Measurements from ENCODE around the gene CMSS1. TPM values are rescaled to one million over a fixed set of nuclear protein-coding genes. Genes with fewer than 3 reads are reported as not detected.

The CMSS1 gene
- total and polyA plus RNA-seq, 2 of the 13 experiments (the other 11 are each of a cell fraction or from before 2014, with no cell fraction given), result 6.4 to 48.7 TPM

DNA sequence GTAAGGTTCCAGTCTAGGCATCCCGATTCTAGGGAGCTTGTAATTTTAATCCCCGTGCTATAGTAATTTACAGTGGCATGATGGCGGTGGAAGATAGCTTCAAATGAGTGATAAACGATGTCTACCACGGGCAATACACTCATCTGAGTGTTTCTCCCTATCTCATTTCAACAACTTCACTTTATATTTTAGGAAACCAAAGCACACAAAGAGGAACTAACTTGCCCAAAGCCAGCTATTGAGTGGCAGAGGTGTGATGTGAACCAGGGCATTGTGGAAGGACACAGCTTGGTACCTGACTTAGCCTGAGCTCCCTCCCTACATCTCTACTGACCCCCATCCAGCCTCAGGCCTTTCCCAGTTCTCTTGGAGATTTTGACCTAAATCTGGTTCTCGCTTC lies 313.6 kb downstream of the CMSS1 start (continued):
- TF ChIP-seq, protein P1, sequence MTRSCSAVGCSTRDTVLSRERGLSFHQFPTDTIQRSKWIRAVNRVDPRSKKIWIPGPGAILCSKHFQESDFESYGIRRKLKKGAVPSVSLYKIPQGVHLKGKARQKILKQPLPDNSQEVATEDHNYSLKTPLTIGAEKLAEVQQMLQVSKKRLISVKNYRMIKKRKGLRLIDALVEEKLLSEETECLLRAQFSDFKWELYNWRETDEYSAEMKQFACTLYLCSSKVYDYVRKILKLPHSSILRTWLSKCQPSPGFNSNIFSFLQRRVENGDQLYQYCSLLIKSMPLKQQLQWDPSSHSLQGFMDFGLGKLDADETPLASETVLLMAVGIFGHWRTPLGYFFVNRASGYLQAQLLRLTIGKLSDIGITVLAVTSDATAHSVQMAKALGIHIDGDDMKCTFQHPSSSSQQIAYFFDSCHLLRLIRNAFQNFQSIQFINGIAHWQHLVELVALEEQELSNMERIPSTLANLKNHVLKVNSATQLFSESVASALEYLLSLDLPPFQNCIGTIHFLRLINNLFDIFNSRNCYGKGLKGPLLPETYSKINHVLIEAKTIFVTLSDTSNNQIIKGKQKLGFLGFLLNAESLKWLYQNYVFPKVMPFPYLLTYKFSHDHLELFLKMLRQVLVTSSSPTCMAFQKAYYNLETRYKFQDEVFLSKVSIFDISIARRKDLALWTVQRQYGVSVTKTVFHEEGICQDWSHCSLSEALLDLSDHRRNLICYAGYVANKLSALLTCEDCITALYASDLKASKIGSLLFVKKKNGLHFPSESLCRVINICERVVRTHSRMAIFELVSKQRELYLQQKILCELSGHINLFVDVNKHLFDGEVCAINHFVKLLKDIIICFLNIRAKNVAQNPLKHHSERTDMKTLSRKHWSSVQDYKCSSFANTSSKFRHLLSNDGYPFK (CRISPR knock-in tag; IDR thresholded peaks at IDR 0.05; ENCODE audit: borderline replicate concordance), result no peak
- TF ChIP-seq, protein P2, sequence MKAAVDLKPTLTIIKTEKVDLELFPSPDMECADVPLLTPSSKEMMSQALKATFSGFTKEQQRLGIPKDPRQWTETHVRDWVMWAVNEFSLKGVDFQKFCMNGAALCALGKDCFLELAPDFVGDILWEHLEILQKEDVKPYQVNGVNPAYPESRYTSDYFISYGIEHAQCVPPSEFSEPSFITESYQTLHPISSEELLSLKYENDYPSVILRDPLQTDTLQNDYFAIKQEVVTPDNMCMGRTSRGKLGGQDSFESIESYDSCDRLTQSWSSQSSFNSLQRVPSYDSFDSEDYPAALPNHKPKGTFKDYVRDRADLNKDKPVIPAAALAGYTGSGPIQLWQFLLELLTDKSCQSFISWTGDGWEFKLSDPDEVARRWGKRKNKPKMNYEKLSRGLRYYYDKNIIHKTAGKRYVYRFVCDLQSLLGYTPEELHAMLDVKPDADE (CRISPR knock-in tag; IDR thresholded peaks at IDR 0.05), result no peak
- TF ChIP-seq BRD4 (CRISPR knock-in tag; IDR thresholded peaks at IDR 0.05) (no peak), ARHGAP35 (CRISPR knock-in tag; IDR thresholded peaks at IDR 0.05; ENCODE audit: borderline replicate concordance) (no peak)
- TF ChIP-seq, protein P3, sequence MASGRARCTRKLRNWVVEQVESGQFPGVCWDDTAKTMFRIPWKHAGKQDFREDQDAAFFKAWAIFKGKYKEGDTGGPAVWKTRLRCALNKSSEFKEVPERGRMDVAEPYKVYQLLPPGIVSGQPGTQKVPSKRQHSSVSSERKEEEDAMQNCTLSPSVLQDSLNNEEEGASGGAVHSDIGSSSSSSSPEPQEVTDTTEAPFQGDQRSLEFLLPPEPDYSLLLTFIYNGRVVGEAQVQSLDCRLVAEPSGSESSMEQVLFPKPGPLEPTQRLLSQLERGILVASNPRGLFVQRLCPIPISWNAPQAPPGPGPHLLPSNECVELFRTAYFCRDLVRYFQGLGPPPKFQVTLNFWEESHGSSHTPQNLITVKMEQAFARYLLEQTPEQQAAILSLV (CRISPR knock-in tag; IDR thresholded peaks at IDR 0.05; ENCODE audit: borderline replicate concordance), result no peak

DNA sequence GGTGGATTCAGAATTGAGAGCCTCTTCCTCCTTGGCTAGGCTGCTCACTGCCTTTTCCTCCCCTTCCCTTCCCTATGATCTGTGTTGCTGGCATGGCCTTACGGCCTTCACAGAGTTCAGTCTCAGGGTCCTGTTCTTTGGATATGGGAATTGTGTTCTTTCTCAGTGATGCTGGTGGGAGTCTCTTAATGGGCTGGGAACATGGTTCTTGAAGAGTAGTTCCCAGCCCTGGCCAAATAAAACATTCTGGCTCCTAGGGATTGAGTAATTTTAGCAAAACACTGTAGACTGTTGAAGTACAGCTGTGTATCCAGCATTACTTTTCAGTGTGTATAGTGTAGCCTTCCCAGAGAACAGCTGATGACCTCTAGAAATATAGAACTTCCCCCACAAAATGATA lies 319.3 kb downstream of the CMSS1 start:
- in situ Hi-C loops (cut with HindIII; ENCODE audit: extremely low pct_ligation_motif_present, low pct_unique_long_range_greater_than_20kb), result no loop called here
- Histone ChIP-seq H4K20me1 (ENCODE audit: insufficient read depth, low read length) (no peaks in the 10 kb centered on the region), H3K4me3 (replicated peaks in 1 of 3; ENCODE audit: insufficient read depth in 1 of 3, low read depth in 2 of 3, low read length in 3 of 3) (no peak overlapping the region), H3K27ac (ENCODE audit: extremely low read length, insufficient read depth, low read length) (no peak overlapping the region), H3K4me1 (ENCODE audit: insufficient read depth, low read length) (no peaks in the 10 kb centered on the region), H3K27me3 (ENCODE audit: control insufficient read depth in 1 of 2, insufficient read depth in 2 of 2, low read length in 2 of 2) (no peaks in the 10 kb centered on the region), H3K9ac (ENCODE audit: insufficient read depth, low read depth, low read length) (no peak overlapping the region), H3K36me3 (replicated peaks in 1 of 2; ENCODE audit: control insufficient read depth in 1 of 2, insufficient read depth in 2 of 2, low read length in 2 of 2) (no peaks in the 10 kb centered on the region; a peak in 1 of 5 replicates), H3K79me2 (ENCODE audit: insufficient read depth, low read length) (no peaks in the 10 kb centered on the region), H3K4me2 (ENCODE audit: low read depth, low read length) (no peak overlapping the region), H3K9me3 (ENCODE audit: low read length) (no peaks in the 10 kb centered on the region), H2AFZ (ENCODE audit: low read length) (no peak overlapping the region)
- 81% methylated on average over 1 of the region's 1 CpG for WGBS (ENCODE audit: low lambda C conversion rate)
- BruUV-seq (replicated peaks), result no TSS peak
- ATAC-seq, result no peak
- intact Hi-C loops (cut with micrococcal nuclease; ENCODE audit: unreplicated experiment), result no loop called here
- POLR2A ChIA-PET, result no interaction called here
- FAIRE-seq, result no peak
- no peak for DNase-seq (ENCODE audit: low spot score)
- CTCF ChIA-PET (ENCODE audit: low intra/inter-chr PET ratio, low total read pairs), result no interaction called here
- no peak for TF ChIP-seq FOSL1 (CRISPR knock-in tag; IDR thresholded peaks at IDR 0.05; ENCODE audit: borderline replicate concordance)
- TF ChIP-seq ZNF550 (CRISPR knock-in tag; IDR thresholded peaks at IDR 0.05; ENCODE audit: borderline replicate concordance), result no peak
- TF ChIP-seq, protein P4, sequence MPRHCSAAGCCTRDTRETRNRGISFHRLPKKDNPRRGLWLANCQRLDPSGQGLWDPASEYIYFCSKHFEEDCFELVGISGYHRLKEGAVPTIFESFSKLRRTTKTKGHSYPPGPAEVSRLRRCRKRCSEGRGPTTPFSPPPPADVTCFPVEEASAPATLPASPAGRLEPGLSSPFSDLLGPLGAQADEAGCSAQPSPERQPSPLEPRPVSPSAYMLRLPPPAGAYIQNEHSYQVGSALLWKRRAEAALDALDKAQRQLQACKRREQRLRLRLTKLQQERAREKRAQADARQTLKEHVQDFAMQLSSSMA (CRISPR knock-in tag; IDR thresholded peaks at IDR 0.05), result no peak
- TF ChIP-seq, protein P5, sequence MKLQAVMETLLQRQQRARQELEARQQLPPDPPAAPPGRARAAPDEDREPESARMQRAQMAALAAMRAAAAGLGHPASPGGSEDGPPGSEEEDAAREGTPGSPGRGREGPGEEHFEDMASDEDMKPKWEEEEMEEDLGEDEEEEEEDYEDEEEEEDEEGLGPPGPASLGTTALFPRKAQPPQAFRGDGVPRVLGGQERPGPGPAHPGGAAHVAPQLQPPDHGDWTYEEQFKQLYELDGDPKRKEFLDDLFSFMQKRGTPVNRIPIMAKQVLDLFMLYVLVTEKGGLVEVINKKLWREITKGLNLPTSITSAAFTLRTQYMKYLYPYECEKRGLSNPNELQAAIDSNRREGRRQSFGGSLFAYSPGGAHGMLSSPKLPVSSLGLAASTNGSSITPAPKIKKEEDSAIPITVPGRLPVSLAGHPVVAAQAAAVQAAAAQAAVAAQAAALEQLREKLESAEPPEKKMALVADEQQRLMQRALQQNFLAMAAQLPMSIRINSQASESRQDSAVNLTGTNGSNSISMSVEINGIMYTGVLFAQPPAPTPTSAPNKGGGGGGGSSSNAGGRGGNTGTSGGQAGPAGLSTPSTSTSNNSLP (IDR thresholded peaks at IDR 0.05; ENCODE audit: low read depth, low read length), result no peak
- no peak for TF ChIP-seq ZNF256 (CRISPR knock-in tag; conservative IDR thresholded peaks at IDR 0.05)
- TF ChIP-seq, protein P6, sequence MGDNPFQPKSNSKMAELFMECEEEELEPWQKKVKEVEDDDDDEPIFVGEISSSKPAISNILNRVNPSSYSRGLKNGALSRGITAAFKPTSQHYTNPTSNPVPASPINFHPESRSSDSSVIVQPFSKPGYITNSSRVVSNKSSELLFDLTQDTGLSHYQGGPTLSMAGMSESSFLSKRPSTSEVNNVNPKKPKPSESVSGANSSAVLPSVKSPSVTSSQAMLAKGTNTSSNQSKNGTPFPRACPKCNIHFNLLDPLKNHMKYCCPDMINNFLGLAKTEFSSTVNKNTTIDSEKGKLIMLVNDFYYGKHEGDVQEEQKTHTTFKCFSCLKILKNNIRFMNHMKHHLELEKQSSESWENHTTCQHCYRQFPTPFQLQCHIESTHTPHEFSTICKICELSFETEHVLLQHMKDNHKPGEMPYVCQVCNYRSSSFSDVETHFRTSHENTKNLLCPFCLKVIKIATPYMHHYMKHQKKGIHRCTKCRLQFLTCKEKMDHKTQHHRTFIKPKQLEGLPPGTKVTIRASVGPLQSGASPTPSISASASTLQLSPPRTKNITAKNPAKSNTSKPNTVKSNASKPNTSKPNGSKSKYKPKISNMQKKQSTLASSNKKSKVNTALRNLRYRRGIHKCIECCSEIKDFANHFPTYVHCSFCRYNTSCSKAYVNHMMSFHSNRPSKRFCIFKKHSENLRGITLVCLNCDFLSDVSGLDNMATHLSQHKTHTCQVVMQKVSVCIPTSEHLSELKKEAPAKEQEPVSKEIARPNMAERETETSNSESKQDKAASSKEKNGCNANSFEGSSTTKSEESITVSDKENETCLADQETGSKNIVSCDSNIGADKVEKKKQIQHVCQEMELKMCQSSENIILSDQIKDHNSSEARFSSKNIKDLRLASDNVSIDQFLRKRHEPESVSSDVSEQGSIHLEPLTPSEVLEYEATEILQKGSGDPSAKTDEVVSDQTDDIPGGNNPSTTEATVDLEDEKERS (CRISPR knock-in tag; IDR thresholded peaks at IDR 0.05), result no peak
- no peak for TF ChIP-seq ZBTB1 (CRISPR knock-in tag; IDR thresholded peaks at IDR 0.05; ENCODE audit: borderline replicate concordance)

Measured in HepG2 (cell line).